Measurements from ENCODE around the gene DIP2B.

The DIP2B gene

DNA sequence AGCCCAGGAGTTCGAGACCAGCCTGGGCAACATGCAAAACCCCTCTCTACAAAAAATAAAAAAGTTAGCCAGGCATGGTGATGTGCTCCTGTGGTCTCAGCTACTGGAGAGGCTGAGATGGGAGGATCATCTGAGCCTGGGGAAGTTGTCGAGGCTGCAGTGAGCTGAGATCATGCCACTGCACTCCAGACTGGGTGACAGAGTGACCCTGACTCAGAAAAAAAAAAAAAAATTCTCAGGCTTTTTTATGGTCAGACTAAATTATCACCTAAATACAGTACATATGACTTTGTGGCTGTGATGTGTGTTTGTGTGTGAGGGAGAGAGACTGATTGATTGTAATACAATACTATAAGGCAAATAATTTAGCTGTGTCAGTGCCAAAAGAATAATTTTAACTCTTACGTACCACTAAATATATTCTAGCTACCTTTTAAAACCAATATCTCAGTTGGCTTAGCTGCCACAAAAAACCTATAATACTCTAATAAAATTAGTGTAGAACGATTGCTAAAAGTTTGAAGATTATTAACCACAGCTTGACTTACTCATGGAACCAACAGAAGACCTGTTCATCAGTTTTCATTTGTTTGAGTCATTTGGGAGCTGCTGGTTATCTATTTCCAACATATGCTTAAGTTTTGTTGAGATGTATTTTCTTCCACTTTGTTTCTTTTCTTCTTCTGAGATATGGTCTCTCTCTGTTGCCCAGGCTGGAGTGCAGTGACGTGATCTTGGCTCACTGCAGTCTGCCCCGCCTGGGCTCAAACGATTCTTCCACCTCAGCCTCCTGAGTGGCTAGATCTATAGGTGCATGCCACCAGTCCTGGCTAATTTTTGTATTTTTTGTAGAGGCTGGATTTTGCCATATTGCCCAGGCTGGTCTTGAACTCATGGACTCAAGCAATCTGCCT, 58.0 kb downstream of the DIP2B start:
- no peak for DNase-seq (ENCODE audit: extremely low read depth, low read depth)
- TF ChIP-seq, protein P1, sequence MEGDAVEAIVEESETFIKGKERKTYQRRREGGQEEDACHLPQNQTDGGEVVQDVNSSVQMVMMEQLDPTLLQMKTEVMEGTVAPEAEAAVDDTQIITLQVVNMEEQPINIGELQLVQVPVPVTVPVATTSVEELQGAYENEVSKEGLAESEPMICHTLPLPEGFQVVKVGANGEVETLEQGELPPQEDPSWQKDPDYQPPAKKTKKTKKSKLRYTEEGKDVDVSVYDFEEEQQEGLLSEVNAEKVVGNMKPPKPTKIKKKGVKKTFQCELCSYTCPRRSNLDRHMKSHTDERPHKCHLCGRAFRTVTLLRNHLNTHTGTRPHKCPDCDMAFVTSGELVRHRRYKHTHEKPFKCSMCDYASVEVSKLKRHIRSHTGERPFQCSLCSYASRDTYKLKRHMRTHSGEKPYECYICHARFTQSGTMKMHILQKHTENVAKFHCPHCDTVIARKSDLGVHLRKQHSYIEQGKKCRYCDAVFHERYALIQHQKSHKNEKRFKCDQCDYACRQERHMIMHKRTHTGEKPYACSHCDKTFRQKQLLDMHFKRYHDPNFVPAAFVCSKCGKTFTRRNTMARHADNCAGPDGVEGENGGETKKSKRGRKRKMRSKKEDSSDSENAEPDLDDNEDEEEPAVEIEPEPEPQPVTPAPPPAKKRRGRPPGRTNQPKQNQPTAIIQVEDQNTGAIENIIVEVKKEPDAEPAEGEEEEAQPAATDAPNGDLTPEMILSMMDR (IDR thresholded peaks at IDR 0.05; ENCODE audit: low read depth, low read length) = no peak

DNA sequence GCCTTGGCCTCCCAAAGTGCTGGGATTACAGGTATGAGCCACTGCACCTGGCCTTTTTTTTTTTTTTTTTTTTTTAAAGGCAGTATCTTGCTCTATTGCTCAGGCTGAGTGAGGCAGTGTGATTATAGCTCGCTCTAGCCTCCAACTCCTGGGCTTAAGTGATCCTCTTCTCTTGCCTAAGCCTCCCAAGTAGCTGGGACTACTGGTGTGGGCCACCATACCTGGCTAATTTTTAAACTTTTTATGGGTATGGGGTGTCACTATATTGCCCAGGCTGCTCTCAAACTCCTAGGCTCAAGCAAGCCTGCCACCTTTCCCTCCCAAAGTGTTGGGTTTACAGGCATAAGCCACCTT, 58.6 kb downstream of the DIP2B start:
- no peak for DNase-seq (ENCODE audit: extremely low read depth, low read depth)
- TF ChIP-seq, protein P1 (IDR thresholded peaks at IDR 0.05; ENCODE audit: low read depth, low read length) = no peak

DNA sequence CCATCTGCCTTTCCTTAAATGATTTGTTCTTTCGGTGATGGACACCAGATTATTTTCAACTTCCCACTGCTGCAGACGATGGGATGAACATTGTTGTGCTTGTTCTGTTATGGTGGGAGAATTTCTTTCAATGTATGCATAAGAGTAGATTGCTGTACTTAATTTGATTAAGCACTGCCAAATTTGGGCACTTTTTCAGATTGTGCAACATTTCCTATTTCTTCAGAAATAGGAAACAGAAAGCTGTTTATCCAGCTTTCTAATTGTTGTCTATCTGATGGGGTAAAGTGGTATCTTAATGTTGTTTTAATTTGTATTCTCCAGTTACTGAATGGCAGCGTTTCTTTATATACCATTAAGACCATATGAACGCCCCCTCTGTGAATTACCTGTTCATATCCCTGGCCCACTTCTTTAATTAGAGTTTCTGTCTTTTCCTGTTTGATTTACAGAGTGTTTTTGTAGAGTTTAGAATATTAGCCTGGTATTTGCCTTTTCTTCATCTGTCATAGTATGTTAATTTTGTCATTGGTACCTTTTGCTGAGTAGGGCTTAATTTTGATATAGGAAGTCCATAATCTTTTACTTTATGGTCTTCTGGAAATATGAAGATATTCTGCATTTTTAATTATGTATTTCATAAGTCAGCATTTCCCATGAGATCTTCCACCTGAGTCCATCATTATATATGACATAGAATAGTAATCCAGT, 59.6 kb downstream of the DIP2B start:
- TF ChIP-seq, protein P1 (IDR thresholded peaks at IDR 0.05; ENCODE audit: low read depth, low read length) = no peak

DNA sequence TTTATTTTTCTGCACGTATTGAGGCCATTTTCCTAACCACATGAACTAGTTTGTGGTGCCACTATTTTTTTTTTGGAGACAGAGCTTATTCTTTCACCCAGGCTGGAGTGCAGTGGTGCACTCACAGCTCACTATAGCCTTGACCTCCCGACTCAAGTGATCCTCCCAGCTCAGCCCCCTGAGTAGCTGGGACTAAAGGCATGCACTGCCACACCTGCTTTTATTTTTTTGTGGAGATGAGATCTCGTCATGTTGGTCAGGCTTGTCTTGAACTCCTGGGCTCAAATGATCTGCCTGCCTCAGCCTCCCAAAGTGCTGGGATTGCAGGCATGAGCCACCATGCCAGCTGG, 60.1 kb downstream of the DIP2B start:
- no peak for DNase-seq (ENCODE audit: extremely low read depth, low read depth)
- TF ChIP-seq, protein P1 (IDR thresholded peaks at IDR 0.05; ENCODE audit: low read depth, low read length) = no peak

More for the DNA sequence above, 59.6 kb downstream of the DIP2B start:
- no peak for DNase-seq (ENCODE audit: extremely low read depth, low read depth)

DNA sequence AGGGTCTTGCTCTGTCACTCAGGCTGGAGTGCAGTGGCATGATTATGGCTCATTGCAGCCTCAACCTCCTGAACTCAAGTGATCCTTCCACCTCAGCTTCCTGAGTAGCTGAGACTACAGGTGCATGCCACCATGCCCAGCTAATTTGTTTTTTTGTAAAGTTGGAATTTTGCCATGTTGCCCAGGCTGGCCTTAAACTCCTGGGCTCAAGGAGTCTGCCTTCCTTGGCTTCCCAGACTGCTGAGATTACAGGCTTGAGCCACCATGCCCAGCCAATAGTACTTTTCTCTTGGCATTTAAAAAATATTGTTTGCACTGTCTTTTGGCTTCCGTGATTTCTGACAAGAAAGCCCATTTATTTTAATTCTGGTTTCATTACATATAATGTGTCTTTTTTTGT, 61.3 kb downstream of the DIP2B start:
- no peak for DNase-seq (ENCODE audit: extremely low read depth, low read depth)

DNA sequence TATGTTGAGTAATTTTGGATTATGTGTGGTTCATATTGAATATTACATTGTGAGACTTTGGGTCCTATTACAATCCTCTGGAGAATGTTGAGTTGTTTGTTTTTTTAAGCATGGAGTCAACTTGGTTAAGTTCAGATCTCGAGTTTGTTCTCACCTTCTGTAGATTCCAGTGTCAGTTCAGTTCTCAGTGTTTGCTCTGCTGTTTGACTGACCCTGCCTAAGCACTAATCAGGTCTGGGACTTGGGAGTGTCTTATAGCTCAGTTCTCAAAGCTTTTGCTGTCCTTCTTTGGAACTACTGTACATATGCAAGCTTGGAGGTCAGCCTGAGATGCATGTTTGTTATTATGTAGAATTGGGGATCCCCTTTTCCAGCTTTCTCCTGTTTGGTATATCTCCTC, 63.1 kb downstream of the DIP2B start:
- TF ChIP-seq, protein P1 (IDR thresholded peaks at IDR 0.05; ENCODE audit: low read depth, low read length) = no peak
- DNase-seq (ENCODE audit: extremely low read depth, low read depth) = no peak

More for the DNA sequence above, 61.3 kb downstream of the DIP2B start:
- TF ChIP-seq, protein P1 (IDR thresholded peaks at IDR 0.05; ENCODE audit: low read depth, low read length) = no peak

Data from AG09319 (cell line).